HG02571 (cell line): Measurements from ENCODE around the gene LENG8.
"Not testable (repeated sequence)": the region's sequence is repeated elsewhere in the genome, so short reads cannot be mapped to it uniquely, and the experiment has no call there.

ENCODE experiments used
- ATAC-seq: cut with Tn5 transposase; IDR thresholded peaks from one replicate; pipeline ENCODE4 v1.9.1; 2021; ENCODE audit warnings: mild to moderate bottlenecking, moderate library complexity; ENCODE audit not compliant: unreplicated experiment

Gene LENG8

GRCh38 chr19:54478677-54479266 lies 29.8 kb downstream of the LENG8 start:
- ATAC-seq: no peak

GRCh38 chr19:54480051-54480450 lies 31.1 kb downstream of the LENG8 start:
- no peak for ATAC-seq

- no peak for ATAC-seq
Observed at GRCh38 chr19:54481326-54481930, 32.4 kb downstream of the LENG8 start.

GRCh38 chr19:54482889-54483288 lies 33.9 kb downstream of the LENG8 start:
- ATAC-seq: no peak

GRCh38 chr19:54484451-54484850 lies 35.5 kb downstream of the LENG8 start:
- no peak for ATAC-seq

GRCh38 chr19:54485851-54486250 lies 36.9 kb downstream of the LENG8 start:
- ATAC-seq: no peak

GRCh38 chr19:54489341-54489740 lies 40.3 kb downstream of the LENG8 start:
- no peak for ATAC-seq

- no peak for ATAC-seq
Observed at GRCh38 chr19:54489766-54490165, 40.8 kb downstream of the LENG8 start.

GRCh38 chr19:54492568-54492967 lies 43.6 kb downstream of the LENG8 start:
- no peak for ATAC-seq

GRCh38 chr19:54493056-54493455 lies 44.1 kb downstream of the LENG8 start:
- ATAC-seq: not testable (repeated sequence)

- ATAC-seq: no peak
Observed at GRCh38 chr19:54493967-54494585, 45.1 kb downstream of the LENG8 start.

- not testable (repeated sequence) for ATAC-seq
Observed at GRCh38 chr19:54495284-54495683, 46.3 kb downstream of the LENG8 start.

GRCh38 chr19:54497747-54498450 lies 48.9 kb downstream of the LENG8 start:
- ATAC-seq: not testable (repeated sequence)

- ATAC-seq: not testable (repeated sequence)
Observed at GRCh38 chr19:54498451-54498772, 49.4 kb downstream of the LENG8 start.

GRCh38 chr19:54502518-54503048 lies 53.6 kb downstream of the LENG8 start, which contains the start of gene LAIR2:
Gene LAIR2 (plus strand): TSS chr19:54502831. CDS start chr19:54502919, 88 bp downstream.
- ATAC-seq: no peak

GRCh38 chr19:54505542-54505941 lies 56.5 kb downstream of the LENG8 start:
- not testable (repeated sequence) for ATAC-seq

- ATAC-seq: no peak
Observed at GRCh38 chr19:54506079-54506478, 57.1 kb downstream of the LENG8 start.

GRCh38 chr19:54507038-54507717 lies 58.2 kb downstream of the LENG8 start:
- not testable (repeated sequence) for ATAC-seq

- no peak for ATAC-seq
Observed at GRCh38 chr19:54507824-54508223, 58.8 kb downstream of the LENG8 start.

GRCh38 chr19:54508487-54508886 lies 59.5 kb downstream of the LENG8 start:
- ATAC-seq: not testable (repeated sequence)
